T-helper 9 cell (primary cell): ENCODE results near the gene FANK1.
"Not testable (repeated sequence)": the region's sequence is repeated elsewhere in the genome, so short reads cannot be mapped to it uniquely, and the experiment has no call there.

Experiments used
- DNase-seq: peaks from one replicate; pipeline ENCODE4 v3.0.0-alpha.2; 2020
- total RNA-seq, 2 donors: gene quantifications; one replicate each; lab custom pipeline; 2026; lab: John Stamatoyannopoulos, UW

FANK1 gene
- total RNA-seq, result 0 to 0.35 reads per million in 2 donors

- DNase-seq, result peak; percentile 59
These were observed at the start of gene FANK1 for GRCh38 chr10:125896088-125896934. TSS of gene FANK1 (plus strand) at chr10:125896564. CDS start at chr10:125896643, 79 bp downstream.

GRCh38 chr10:125846894-125847293 is 49.5 kb upstream of the FANK1 start:
- DNase-seq, result no peak

GRCh38 chr10:125848371-125848770 is 48.0 kb upstream of the FANK1 start:
- DNase-seq, result no peak

- DNase-seq, result no peak
These were observed 47.5 kb upstream of the FANK1 start for GRCh38 chr10:125848857-125849256.

- no peak for DNase-seq
These were observed 46.9 kb upstream of the FANK1 start for GRCh38 chr10:125849448-125849847.

GRCh38 chr10:125850766-125851731 is 45.3 kb upstream of the FANK1 start:
- DNase-seq, result no peak

- no peak for DNase-seq
These were observed 43.9 kb upstream of the FANK1 start for GRCh38 chr10:125852487-125852886.

GRCh38 chr10:125857185-125857760 is 39.1 kb upstream of the FANK1 start:
- no peak for DNase-seq

GRCh38 chr10:125859128-125859817 is 37.1 kb upstream of the FANK1 start:
- no peak for DNase-seq

GRCh38 chr10:125865120-125865519 is 31.2 kb upstream of the FANK1 start:
- DNase-seq, result no peak

- DNase-seq, result no peak
These were observed 29.8 kb upstream of the FANK1 start for GRCh38 chr10:125866421-125867029.

GRCh38 chr10:125868372-125868975 is 27.9 kb upstream of the FANK1 start:
- DNase-seq, result no peak

GRCh38 chr10:125871338-125871737 is 25.0 kb upstream of the FANK1 start:
- DNase-seq, result no peak

GRCh38 chr10:125878957-125879835 is 17.2 kb upstream of the FANK1 start:
- no peak for DNase-seq

GRCh38 chr10:125880719-125881118 is 15.6 kb upstream of the FANK1 start:
- no peak for DNase-seq

- no peak for DNase-seq
These were observed 15.2 kb upstream of the FANK1 start, which contains the start of gene DHX32 for GRCh38 chr10:125881192-125881591. TSS of gene DHX32 (minus strand) at chr10:125881292. CDS start at chr10:125880824, 468 bp downstream.

GRCh38 chr10:125882596-125882995 is 13.8 kb upstream of the FANK1 start:
- no peak for DNase-seq

GRCh38 chr10:125883211-125883610 is 13.2 kb upstream of the FANK1 start:
- DNase-seq, result no peak

GRCh38 chr10:125886914-125887512 is 9.4 kb upstream of the FANK1 start:
- no peak for DNase-seq

- DNase-seq, result not testable (repeated sequence)
These were observed 6.9 kb upstream of the FANK1 start for GRCh38 chr10:125889441-125889840.
